ENCODE results near the gene GANAB. TPM values are rescaled to one million over a fixed set of nuclear protein-coding genes. Genes with fewer than 3 reads are reported as not detected.
A peak's percentile ranks its signal among the peaks of the same experiment; 100 is the strongest.

GANAB gene
- total and polyA plus RNA-seq, 2 of the 13 experiments (the other 11 are each of a cell fraction or from before 2014, with no cell fraction given) = 99.5 to 234 TPM

- peak; percentile 6 for TF ChIP-seq ZEB1 (IDR thresholded peaks at IDR 0.05; ENCODE audit: insufficient replicate concordance, low read depth)
- TF ChIP-seq FOXK1 (CRISPR knock-in tag; IDR thresholded peaks at IDR 0.05; ENCODE audit: borderline replicate concordance, low read depth) = peak; percentile 98
- no peak; the same call in 1 of the 2 replicates for TF ChIP-seq ZNF768 (CRISPR knock-in tag; IDR thresholded peaks at IDR 0.05)
- TF ChIP-seq REST (IDR thresholded peaks at IDR 0.05; ENCODE audit: borderline replicate concordance in 1 of 2, low read depth in 1 of 2, low read length in 2 of 2) = peak in 1 of 2 experiments; percentile 84; a peak in 3 of 4 replicates
- TF ChIP-seq ZNF20 (CRISPR knock-in tag; IDR thresholded peaks at IDR 0.05) = no peak
- peak; percentile 72; the same call in 1 of the 2 replicates for TF ChIP-seq ZNF567 (CRISPR knock-in tag; IDR thresholded peaks at IDR 0.05; ENCODE audit: borderline replicate concordance)
- TF ChIP-seq RFX5 (IDR thresholded peaks at IDR 0.05; ENCODE audit: low read depth, low read length) = peak; percentile 75; the same call in 1 of the 2 replicates
- TF ChIP-seq TERF1 (CRISPR knock-in tag; IDR thresholded peaks at IDR 0.05) = no peak
- peak; percentile 91 for TF ChIP-seq ZSCAN31 (CRISPR knock-in tag; IDR thresholded peaks at IDR 0.05; ENCODE audit: low read depth)
- no peak for TF ChIP-seq PAF1 (CRISPR knock-in tag; IDR thresholded peaks at IDR 0.05)
- peak; percentile 78; the same call in 1 of the 2 replicates for TF ChIP-seq ZNF652 (CRISPR knock-in tag; IDR thresholded peaks at IDR 0.05; ENCODE audit: borderline replicate concordance, low read depth)
- no peak for TF ChIP-seq NKX3-1 (CRISPR knock-in tag; IDR thresholded peaks at IDR 0.05)
- no peak for TF ChIP-seq SSRP1 (CRISPR knock-in tag; IDR thresholded peaks at IDR 0.05)
- TF ChIP-seq MYPOP (CRISPR knock-in tag; IDR thresholded peaks at IDR 0.05) = peak; percentile 73
- no peak; the same call in 1 of the 2 replicates for TF ChIP-seq E2F5 (CRISPR knock-in tag; conservative IDR thresholded peaks at IDR 0.05)
- TF ChIP-seq HMGXB4 (CRISPR knock-in tag; IDR thresholded peaks at IDR 0.05; ENCODE audit: borderline replicate concordance in 1 of 2, low read depth in 1 of 2) = peak; percentile 87 to 92
- no peak for TF ChIP-seq MAFG (CRISPR knock-in tag; IDR thresholded peaks at IDR 0.05)
- no peak for TF ChIP-seq ZNF557 (CRISPR knock-in tag; IDR thresholded peaks at IDR 0.05)
- TF ChIP-seq ZNF563 (CRISPR knock-in tag; IDR thresholded peaks at IDR 0.05) = peak; percentile 39; the same call in 1 of the 2 replicates
- peak; percentile 92 for TF ChIP-seq HDAC1 (CRISPR knock-in tag; IDR thresholded peaks at IDR 0.05)
- peak; percentile 97 for TF ChIP-seq HNRNPLL (IDR thresholded peaks at IDR 0.05; ENCODE audit: low read depth, low read length, poor library complexity, severe bottlenecking)
Measured at GRCh38 chr11:62591448-62592145, 54.8 kb downstream of the GANAB start, which contains the start of gene TUT1 (continued).
